GM19397 (cell line): Measurements from ENCODE around the gene RNASE7.

Experiments used
- ATAC-seq: cut with Tn5 transposase; IDR thresholded peaks from one replicate; pipeline ENCODE4 v1.9.1; 2021; ENCODE audit warnings: mild to moderate bottlenecking, moderate library complexity; ENCODE audit not compliant: unreplicated experiment

Gene RNASE7

GRCh38 chr14:21066882-21067502 is 24.8 kb downstream of the RNASE7 start:
- ATAC-seq: no peak

DNA sequence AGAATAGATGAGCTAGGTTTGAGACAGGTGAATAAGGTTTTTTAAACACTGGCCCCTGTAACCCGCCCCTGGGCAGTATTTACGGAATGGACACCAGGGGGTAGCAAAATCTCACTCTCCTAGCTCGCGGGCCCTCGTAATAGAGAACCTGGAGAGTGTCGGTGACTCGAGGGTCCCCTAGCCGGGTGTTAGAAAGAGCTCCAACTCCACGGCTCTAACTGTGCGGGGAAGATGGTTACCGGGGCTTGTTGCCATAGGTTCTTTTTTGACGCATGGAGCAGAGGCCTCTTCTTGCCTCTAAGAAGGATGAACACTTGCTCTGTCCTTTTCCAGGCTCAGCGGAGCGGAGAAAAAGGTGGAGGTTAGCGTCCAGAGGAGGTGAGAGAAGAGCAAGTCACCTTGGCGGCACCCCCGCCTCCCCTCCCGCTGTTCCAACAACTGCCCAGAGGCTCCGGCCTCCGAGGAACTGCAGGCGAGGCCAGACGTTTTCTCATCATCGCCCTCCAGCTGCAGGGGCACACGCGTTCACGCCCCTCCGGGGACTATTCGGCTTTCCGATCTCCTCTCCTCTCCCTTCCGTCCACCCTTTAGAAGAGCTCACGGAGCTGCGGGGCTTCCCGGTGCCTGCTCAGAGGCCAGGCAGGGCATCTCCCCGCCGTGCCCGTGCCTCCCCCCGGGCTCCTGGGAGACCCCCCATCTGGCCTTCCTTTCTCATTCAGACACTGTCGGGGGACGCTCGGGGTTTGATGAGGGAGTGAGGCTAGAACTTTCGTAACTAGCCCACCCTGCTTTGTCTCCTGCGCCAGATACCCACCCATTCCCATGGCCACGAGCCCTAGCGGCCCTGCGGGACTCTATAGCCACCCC is 26.6 kb downstream of the RNASE7 start:
- no peak for ATAC-seq

- no peak for ATAC-seq
Observed at GRCh38 chr14:21069388-21070082, 27.4 kb downstream of the RNASE7 start.

GRCh38 chr14:21070083-21070609 is 28.0 kb downstream of the RNASE7 start, which contains the start of gene ARHGEF40:
TSS of gene ARHGEF40 (plus strand) at chr14:21070304. CDS start at chr14:21070397, 93 bp downstream.
- no peak for ATAC-seq

GRCh38 chr14:21070610-21071224 is 28.6 kb downstream of the RNASE7 start:
- ATAC-seq: no peak

DNA sequence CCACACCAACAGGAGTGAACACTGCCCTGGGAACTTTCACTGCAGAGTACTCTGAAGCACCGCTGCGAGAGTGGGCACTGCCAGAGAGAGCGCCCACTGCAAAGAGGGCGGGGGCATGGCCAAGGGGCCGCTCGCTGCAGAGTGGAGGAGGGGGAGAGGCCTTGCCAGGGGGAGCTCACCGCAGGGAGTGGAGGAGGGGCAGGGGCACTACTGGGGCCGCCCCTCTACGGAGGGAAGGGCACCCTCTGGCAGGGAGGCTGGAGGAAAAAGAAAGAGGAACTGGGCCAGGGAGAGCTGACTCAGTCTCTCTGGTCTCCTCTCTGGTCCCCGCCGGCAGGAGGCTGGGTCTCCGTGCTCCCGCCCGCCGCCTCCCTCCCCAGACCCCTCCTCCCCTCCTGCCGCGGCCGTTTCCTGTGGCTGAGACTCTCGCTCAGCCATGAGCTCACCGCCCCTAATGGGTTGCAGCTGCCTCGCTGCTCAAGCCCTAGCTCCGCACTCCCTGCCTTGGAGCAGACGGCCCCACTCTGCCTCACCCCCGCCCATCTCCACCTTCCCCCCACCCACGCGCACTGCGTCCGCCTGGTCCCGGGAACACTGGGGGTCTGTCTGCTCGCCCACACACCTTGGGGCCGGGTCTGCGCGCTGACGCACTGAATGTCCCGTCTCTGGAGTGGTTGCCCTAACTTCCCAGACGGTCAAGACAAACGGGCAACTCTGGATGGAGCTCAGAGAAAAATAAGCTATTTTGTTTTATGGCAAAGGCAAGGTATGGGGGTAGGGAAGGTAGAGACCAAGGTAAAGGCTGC is 29.3 kb downstream of the RNASE7 start:
- ATAC-seq: peak; percentile 63

- ATAC-seq: no peak
Observed at GRCh38 chr14:21072031-21072473, 29.9 kb downstream of the RNASE7 start.

- no peak for ATAC-seq
Observed at GRCh38 chr14:21072781-21073339, 30.7 kb downstream of the RNASE7 start.

DNA sequence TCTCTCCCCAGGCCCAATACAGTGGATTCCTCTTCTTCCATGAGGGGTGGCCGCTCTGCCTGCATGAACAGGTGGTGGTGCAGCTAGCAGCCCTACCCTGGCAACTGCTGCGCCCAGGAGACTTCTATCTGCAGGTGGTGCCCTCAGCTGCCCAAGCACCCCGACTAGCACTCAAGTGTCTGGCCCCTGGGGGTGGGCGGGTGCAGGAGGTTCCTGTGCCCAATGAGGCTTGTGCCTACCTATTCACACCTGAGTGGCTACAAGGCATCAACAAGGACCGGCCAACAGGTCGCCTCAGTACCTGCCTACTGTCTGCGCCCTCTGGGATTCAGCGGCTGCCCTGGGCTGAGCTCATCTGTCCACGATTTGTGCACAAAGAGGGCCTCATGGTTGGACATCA is 31.8 kb downstream of the RNASE7 start:
- ATAC-seq: no peak

- no peak for ATAC-seq
Observed at GRCh38 chr14:21074398-21075272, 32.5 kb downstream of the RNASE7 start.

DNA sequence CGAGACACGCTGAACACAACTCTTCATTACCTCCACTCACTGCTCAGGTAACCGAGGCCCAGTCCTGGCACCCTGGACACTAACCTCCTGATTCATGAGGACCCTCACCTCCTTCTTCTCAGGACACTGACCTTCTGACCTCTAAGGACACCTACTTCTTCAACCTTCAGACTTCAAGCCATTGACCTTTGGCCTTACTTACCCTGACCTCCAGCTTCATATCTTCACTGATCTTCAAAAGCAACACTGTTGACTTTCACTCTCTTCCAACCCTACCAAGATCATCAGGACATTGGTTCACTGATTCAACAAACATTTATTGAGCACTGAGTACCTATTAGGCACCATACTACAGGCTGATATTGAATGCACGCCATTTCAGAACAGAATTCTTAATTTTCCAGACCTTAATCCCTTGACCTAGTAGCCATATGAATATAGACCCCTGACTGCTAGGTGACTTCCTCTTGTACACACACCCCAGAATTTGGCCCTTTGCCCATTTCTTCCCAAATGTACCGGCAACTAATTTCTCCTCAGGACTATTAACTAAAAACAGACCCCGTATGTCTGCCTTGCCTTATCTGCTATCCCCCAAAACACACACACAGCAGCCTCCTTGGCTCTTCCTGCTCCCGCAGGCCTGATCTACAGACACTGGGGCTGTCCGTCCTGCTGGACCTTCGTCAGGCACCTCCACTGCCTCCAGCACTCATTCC is 33.7 kb downstream of the RNASE7 start:
- ATAC-seq: no peak

DNA sequence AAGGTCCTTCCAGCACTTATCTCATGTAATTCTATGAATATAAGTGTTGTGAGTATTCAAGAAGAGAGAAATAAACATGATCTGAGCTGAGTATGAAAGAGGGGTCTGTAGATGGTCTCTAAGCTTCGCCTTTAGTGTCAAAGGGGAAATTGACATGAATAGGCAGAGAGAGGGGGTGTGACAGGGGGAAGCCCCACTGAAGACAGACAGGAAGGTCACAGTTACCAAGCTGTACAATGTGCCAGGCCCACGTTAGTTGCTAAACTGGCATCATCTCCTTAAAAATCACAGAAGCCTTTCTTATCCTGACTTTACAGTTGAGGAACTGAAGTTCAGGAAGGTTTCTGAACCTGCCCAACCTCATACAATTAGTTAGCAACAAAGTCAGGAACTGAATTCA is 35.5 kb downstream of the RNASE7 start:
- ATAC-seq: no peak

DNA sequence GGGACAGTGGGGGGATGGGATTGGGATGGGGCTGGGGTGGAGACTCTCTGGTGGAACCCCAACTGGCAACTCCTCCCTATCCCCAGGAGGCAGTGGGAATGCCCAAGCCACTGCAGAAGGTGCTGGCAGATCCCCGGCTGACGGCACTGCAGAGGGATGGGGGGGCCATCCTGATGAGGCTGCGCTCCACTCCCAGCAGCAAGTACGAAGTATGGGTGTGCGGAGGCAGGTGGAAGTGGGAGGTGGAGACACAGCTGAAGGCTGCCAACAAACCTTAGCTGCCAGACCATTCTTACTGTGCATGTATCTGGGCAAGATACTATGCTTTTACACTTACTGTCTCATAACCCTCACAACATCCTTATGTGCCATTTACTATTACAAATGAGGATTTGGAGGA is 36.1 kb downstream of the RNASE7 start:
- ATAC-seq: no peak

GRCh38 chr14:21078726-21079125 is 36.6 kb downstream of the RNASE7 start:
- no peak for ATAC-seq

DNA sequence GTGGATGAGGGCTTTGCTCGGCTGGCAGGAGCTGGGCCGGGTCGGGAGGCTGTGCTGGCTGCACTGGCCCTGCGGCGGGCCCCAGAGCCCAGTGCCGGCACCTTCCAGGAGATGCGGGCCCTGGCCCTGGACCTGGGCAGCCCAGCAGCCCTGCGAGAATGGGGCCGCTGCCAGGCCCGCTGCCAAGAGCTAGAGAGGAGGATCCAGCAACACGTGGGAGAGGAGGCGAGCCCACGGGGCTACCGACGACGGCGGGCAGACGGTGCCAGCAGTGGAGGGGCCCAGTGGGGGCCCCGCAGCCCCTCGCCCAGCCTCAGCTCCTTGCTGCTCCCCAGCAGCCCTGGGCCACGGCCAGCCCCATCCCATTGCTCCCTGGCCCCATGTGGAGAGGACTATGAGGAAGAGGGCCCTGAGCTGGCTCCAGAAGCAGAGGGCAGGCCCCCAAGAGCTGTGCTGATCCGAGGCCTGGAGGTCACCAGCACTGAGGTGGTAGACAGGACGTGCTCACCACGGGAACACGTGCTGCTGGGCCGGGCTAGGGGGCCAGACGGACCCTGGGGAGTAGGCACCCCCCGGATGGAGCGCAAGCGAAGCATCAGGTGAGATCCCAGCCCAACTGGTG is 39.5 kb downstream of the RNASE7 start:
- no peak for ATAC-seq

GRCh38 chr14:21083565-21084325 is 41.6 kb downstream of the RNASE7 start:
- ATAC-seq: no peak

DNA sequence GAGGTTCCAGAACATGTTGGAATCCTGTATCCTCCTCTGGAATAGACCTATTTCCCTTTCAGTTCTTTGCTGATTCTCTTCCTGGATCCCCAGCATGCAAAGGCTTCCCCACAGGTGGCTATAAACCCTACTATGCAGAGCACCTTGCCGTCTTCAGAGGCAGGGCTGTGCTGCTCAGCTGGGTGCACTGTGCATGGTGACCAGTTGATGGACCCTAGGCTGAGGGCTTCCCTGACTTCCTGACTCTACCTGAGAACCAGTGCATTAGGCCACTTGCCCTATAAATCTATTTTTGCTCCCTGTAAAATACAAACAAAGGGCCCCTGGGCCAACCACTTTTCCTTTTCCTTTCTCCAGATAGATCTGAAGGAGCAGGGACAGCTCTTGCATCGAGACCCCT is 42.2 kb downstream of the RNASE7 start:
- ATAC-seq: no peak
